NCI-H2081 treated with DMSO at 0.1 percent for 48 hours (cell line): ENCODE data around the gene TBC1D22A.

ENCODE experiments used
- DNase-seq: peaks from one replicate; lab custom pipeline; 2025; lab: John Stamatoyannopoulos, UW

The TBC1D22A gene

DNA sequence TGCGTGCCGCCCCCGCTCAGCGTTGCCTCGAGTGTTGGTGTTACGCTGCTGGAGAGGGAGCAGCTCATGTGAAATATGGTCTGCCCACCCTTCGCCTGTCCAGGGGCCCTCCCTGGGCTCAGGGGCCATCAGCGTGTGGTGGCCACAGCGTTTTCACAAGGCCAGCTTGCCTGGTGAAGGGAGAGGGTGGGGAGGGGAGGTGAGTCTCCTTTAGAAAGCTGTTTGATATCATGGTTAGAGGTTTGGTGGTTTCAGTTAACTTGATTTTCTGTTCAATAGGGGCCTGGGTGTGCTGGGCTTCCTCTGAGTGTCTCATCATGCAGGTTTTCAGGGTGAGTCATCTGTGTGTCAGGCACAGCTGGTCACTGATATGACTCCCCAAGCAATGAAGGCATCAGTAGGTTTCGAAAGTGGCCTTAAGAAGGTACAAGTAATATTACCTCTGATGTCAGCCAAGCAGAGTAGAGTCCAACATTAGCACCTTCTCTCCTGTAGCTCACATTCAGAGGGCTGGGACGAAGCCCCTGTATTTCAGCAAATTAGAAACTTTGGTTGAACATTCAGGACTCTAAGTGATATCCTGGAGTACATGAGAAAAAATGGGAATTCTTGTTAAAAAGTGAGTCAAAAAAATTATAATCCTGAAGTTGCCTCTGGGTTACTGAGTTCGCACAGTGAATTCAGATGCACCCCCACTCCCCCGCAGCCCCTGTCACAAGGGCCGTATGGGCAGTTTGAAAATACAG is 172.5 kb downstream of the TBC1D22A start:
- no peak for DNase-seq

- no peak for DNase-seq
Measured at GRCh38 chr22:46935506-46936377, 173.3 kb downstream of the TBC1D22A start.

GRCh38 chr22:46936378-46936903 is 174.0 kb downstream of the TBC1D22A start:
- DNase-seq: no peak

DNA sequence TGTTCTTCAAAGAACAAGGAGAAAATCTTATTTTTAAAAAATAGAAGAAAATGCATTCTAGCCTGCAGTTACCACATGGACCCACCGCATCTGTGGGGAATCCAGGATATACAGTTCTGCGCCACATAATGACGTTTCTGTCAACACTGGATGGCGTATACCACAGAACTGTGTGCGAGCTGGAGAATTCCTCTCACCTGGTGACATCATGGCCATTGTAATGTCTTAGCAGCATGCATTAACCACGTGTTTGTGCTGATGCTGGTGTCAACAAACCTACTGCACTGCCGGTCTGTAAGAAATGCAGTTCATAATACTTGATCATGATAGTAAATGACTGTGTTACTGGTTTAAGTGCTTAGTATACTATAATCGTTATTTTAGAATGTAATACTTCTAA is 174.7 kb downstream of the TBC1D22A start:
- DNase-seq: no peak

DNA sequence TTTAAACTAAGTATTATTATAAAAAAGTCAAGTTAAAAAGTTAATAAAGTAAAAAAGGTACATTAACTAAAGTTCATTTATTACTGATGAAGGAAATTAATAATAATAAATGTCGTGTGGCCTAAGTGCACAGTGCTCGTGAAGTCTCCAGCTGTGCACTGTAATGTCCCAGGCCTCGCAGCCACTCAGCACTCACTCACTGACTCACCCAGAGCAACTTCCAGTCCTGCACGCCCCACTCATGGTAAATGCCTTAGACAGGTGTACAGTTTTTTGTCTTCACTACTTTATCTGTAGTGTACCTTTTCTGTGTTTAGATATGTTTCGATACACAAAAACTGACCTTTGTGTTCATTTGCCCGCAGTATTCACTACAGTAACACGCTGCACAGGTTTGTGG is 175.5 kb downstream of the TBC1D22A start:
- no peak for DNase-seq

GRCh38 chr22:46941968-46942798 is 179.7 kb downstream of the TBC1D22A start:
- DNase-seq: no peak

DNA sequence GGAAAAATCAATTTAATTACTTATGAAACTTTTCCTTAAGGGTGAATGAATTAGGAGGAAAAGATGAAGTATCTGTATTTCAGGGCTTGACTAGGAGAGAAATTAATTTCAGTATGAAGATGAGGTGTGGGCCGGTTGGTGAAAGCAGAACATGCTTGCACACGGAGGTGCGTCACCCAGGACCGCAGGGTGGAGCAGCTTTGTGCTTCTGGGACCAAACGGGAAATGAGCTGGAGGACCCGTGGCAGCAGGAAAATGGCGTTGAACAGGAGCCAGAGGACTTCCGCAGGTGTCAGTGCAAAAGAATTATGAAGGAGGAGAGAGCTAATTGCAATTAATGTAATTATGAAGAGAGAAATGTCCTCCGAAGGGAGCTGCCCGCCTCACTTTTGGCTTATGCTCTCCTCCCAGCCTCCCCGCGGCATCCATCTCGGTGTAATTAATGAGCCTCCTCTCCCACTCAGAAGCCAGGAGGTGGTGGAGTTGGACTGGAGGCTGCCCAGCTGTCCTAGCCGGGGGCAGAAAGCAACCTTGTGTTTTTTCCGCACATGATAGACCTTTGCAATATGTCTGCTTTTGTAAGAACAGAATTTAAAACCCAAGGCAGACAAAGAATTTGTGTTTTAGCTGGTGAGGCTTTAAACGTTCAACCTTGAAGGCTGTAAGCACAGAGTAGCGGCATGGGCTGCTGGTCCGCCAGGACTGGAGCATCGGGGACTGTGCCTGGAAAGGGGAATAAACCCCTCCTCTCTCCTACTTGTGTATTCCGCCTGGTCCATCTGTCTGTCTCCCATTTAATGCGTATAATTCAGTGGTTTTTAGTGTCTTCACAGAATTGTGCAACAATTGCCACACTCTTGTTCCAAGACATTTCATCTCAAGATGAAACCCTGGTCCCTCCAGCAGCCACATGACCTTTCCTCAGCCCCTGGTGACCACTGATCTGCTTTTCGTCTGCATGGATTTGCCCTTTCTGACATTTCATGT is 180.6 kb downstream of the TBC1D22A start:
- no peak for DNase-seq

DNA sequence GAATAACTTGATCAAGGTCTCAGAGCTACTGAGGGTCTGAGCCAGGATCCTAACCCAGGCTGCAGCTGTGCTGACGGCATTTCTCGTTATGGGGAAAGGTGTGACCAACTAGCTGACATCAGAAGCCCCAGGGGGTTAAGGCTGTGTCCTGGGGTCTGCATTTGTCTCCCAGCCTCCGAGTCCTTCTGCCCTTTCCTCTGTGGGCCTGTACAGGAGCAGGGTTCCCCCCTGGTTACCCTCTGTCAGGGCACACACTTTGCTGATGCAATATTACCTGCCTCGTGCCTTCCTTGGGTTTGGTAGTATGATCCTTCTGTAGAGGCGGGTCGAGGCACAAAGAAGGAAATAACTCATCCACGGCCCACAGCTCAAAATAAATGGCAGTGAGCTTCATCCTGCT is 183.0 kb downstream of the TBC1D22A start:
- DNase-seq: no peak

DNA sequence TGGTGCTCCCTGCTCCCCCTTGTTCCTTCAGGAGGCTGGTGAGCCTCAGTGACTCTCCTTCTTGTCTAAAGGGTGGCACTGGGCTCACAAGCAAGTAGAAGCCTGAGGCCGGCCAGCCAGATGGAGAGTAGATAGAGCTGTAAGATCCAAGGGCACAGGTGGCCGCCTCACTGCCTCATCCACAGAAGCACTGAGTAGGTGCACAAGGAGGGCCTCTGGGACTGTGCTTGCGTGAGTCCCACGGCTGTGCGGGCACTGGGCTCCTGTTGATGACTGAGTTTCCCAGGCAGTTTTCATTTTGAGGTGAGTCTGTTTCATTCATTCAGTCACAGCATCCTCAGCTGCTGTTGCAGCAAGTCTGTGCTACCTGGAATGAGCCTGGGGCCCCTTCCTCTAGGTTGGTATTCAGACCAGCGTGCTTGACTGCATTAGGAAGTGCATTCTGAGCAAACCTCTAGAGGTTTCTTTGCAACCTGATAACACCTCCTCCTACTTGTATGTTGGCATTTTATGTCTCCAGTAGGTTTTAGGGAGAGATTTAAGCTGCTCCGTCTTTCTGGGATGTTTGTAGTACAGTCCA is 184.0 kb downstream of the TBC1D22A start:
- DNase-seq: no peak

GRCh38 chr22:46947516-46948257 is 185.2 kb downstream of the TBC1D22A start:
- DNase-seq: no peak

DNA sequence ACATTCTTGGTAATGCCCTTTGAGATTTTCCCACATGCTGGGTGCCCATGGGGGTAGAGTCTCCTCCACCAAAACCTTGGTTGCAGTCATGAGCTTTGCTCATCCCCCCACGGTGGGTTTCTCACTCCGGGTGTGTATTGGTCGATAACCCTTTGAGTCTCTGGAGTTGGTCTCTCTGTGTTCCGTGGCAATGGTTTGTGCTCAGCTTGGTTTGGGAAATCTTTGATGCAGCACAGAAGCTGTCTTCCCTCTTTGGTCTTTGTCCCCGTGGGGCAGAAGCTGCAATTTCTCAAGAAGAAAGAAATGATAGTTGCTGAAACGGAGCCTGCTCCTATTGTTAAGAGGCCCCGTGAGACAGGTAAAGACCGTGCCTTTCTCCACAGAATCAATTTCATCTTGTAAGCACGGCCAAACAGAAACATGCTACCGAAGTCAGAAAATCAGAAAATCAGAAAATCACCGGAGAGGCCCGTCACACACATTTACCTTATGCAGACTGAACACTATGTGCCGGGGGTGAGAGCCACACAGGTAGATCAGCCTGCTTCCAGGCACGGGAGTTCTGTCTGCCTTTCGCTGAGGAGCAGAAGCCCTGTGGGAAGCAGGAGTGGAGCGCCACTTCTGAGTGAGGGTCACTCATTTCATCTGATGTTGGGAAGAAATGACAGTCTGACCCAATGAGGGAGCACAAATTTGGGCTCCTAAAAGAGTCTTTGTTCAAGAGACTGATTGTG is 186.1 kb downstream of the TBC1D22A start:
- no peak for DNase-seq

DNA sequence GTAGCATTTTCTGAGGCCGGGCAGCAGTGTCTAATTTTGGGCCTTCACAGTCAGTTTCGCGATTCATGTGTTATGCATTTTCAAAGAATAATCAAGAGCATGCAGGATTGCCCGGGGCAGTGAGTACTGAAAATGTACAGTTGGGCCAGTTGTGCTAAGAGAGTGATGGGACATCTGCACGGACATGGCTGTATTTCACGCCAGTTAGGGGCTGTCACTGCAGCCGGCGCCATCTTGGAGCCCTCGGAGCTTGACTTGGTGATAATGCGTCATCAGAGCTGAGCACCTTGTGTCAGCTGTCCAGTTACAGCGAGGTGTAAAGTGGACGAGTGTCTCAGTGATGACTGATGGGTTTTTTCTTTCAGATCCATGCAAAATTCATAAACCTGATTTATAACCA is 188.9 kb downstream of the TBC1D22A start:
- DNase-seq: no peak

DNA sequence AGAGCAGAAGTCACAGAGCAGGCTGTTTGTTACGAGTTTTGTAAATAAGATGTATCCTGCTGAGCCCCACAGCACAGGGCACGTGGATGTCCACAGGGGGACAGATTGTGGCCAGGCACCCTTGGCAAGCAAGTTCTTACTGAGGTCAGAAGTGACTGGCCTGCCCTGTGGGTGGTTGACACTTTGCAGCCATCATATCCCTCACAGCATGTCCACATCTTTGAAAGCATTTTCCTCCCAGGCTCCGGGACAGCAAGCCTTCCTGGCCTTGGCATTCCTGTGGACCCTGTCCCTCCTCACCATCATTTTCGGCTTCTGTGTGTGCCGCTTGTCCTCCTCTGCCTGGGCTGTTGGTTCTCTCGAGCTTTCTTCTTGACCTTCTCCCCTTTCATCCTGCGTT is 189.5 kb downstream of the TBC1D22A start:
- DNase-seq: no peak

GRCh38 chr22:46953968-46954765 is 191.7 kb downstream of the TBC1D22A start:
- DNase-seq: no peak

- no peak for DNase-seq
Measured at GRCh38 chr22:46954781-46955180, 192.3 kb downstream of the TBC1D22A start.

- DNase-seq: no peak
Measured at GRCh38 chr22:46956498-46957215, 194.2 kb downstream of the TBC1D22A start.

DNA sequence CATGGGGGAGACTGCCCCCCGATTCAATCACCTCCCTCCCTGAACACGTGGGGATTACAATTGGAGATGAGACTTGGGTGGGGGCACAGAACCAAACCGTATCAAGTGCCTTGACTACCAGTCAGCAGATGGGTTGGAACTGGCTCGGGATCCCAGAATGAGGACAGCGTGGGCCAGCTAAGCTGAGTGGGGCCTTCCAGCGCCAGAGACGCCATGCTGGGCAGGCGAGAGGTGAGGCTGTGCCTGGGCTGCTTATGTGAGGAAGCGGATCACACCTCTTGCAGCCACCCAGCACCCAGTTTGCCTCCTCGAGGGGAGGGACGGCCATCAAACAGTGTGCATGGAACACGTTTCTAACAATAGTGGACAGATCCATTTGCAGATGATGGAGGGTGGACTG is 195.1 kb downstream of the TBC1D22A start:
- DNase-seq: no peak

DNA sequence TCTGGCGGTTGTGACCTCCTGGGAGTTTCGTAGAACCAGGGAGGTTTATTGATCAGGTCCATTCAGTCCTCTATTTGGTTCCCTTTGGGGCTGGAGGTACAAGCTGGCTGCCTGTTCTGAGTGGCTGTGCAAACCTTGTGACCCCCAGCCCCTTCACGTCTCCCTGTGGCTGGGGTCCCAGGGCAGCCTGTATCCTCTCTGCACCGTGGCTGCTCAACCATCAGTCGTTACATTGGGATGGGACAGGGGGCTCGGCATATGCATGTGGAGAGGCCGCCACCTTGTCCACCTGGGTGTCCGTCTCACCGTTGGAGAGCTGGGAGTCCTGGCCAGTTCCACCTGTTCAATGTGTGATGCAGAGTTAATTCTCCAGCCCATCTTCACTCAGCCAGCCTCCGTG is 195.7 kb downstream of the TBC1D22A start:
- DNase-seq: no peak
